GM12892 (cell line): ENCODE measurements around the gene NTN1.

Experiments
- POLR2A ChIP-seq: IDR thresholded peaks from 2 replicates; pipeline ENCODE4 v1.6.1; 2011; ENCODE audit warnings: low read depth, low read length, control low read depth
- POLR2AphosphoS5 ChIP-seq: IDR thresholded peaks from 2 replicates; pipeline ENCODE4 v1.6.1; 2011; ENCODE audit warnings: low read depth, low read length, control low read depth
- TAF1 ChIP-seq: IDR thresholded peaks from 2 replicates; pipeline ENCODE4 v1.6.1; 2011; ENCODE audit warnings: low read depth, mild to moderate bottlenecking, control low read depth, low read length, borderline replicate concordance

- no peak for TF ChIP-seq POLR2A
- TF ChIP-seq TAF1: no peak
- no peak for TF ChIP-seq POLR2AphosphoS5
These were observed 232.0 kb downstream of the NTN1 start for GRCh38 chr17:9253308-9253707.
